Ammon's horn (tissue), 1 donor: ENCODE results near the gene PELI3.
A peak's percentile ranks its signal among the peaks of the same experiment; 100 is the strongest.

Experiments used
- DNase-seq: peaks from one replicate; pipeline ENCODE4 v3.0.0-alpha.2; 2016; ENCODE audit warnings: low spot score

Gene PELI3

GRCh38 chr11:66505276-66505816, 38.6 kb downstream of the PELI3 start:
- no peak for DNase-seq

DNA sequence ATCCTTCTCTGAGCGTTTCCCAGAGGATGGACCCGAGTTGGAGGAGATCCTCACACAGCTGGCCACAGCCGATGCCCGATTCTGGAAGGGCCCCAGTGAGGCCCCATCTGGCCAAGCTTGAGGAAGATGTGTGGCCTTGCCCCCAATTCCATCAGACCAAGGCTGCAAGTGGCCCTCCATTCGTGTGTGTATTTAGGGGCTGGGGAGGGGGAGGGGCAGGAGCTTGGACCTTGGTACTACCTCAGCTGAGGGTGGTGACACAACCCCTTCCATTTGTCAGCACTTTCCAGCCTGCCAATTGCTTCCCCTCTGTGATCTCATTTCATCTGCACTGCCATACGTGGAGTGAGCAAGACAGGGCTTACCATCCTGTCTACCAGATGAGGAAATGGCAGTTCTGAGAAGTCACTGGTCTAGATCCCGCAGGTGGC, 42.4 kb downstream of the PELI3 start:
- DNase-seq, result no peak

DNA sequence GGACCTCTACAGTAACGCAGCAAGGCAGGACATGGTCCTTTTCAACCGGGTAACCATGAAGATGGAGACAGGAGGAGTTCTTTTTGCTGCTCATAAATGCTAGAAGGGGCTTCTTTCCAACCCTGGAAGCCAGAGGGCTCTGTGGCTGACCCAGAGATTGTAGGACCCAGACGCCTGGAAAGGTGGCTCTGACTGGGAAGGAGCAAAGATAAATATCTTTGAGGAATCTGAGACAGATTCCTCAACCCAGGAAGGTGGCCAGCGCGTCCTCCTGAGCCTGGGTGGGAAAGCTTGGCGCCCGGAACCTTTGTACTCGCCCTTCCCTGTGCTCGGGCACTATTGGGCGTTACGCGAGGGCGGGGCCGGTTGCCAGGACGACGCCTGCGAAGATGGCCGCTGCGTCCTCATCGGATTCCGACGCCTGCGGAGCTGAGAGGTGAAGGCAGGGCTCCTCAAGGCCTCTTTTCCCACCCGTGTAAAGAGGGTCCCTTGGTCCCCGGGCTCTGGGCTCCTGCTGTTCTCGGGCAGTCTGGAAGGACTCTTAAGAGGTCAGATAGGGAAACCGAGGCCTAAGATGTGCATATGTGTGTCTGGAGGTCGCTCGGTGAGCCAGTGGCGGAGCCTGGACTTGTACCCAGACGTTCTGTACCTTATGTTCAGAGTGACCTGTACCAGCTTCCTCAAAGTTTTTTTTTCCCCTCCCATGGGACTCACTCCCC, 43.7 kb downstream of the PELI3 start, which contains the start of gene BBS1:
BBS1 (plus strand) TSS at position 365 of the 719 bp plus-strand sequence; CDS start at position 390, 25 bp downstream.
- DNase-seq, result peak; percentile 88

DNA sequence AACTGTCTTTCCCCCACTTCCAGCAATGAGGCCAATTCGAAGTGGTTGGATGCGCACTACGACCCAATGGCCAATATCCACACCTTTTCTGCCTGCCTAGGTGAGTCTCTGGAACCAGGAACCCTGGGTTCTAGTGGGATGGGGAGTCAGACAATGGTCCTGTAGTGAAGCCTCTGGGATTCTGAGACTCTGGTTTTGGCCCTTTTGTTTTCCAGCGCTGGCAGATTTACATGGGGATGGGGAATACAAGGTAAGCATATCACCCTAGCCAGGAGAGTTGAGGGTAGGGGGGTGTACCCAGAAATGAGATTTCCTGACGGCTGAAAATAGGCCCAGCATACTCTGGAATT, 44.3 kb downstream of the PELI3 start:
- DNase-seq, result no peak

GRCh38 chr11:66523611-66524010, 56.9 kb downstream of the PELI3 start:
- no peak for DNase-seq

DNA sequence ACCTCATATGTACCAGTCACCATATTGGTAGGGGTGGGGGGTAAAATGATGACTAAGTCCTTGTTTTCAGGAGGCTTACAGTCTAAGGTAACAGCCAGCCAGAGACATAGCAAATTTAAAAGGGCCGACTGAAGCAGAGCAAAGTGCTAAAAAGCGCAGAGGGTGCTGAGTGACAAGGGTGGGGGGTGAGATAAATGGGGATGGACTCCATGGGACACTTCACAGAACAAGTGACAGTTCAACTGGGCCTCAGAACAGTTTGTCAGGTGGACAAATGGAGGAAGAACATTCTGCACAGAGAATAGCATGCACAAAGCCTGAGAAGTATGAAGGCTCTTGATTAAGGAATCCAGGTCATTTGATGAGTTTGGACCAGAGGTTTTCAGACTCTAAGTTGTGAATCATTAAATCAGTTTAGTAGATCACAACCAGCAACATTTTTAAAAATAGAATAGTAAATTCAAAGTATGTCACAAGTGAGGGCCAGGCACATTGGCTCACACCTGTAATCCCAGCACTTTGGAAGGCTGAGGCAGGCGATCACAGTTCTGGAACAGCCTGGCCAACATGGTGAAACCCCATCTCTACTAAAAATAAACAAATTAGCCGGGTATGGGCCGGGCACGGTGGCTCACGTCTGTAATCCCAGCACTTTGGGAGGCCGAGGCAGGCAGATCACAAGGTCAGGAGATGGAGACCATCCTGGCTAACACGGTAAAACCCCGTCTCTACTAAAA, 57.8 kb downstream of the PELI3 start:
- DNase-seq, result no peak
